ENCODE data around the gene PTBP1.

The PTBP1 gene

DNA sequence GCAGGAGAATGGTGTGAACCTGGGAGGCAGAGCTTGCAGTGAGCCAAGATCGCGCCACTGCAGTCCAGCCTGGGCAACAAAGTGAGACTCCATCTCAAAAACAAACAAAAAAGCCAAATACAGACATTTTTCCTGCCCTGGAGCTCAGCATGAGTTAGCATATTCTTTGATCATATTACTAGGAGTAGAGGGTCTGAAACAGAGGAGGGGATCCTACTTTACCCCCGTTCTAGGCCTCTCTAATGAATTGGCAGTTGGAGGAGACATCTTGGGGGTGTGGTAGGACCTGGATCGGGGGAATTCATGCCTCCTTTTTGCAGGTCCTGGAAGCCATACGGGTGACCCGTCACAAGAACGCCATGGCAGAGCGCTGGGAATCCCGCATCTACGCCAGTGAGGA lies 34.1 kb upstream of the PTBP1 start:
- Mint-ChIP-seq H3K9me3 (peaks cover 0 to 3% of the 10 kb centered on the region in 2 donors), H3K27ac (no peak overlapping the region), H3K4me3 (no peak overlapping the region), H3K27me3 (peaks cover 0 to 17% of the 10 kb centered on the region in 2 donors), H3K36me3 (ENCODE audit: insufficient read depth) (no peaks in the 10 kb centered on the region), H3K4me1 (ENCODE audit: low read depth in 2 of 2) (no peaks in the 10 kb centered on the region)
- no peak for ATAC-seq (replicated peaks)
- no peak for DNase-seq

DNA sequence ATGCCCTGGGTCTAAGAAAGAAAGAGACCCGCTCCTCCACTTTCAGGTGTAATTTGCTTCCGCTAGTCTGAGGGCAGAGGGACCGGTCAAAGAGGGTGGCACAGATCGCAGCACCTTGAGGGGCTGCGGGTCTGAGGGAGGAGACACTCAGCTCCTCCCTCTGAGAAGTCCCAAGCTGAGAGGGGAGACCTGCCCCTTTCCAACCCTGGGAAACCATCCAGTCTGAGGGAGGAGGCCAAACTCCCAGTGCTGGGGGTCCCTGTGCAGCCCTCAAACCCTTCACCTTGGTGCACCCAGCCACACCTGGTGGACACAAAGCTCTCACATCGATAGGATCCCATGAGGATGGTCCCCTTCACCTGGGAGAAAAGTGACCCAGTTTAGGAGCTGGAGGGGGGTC lies 33.4 kb upstream of the PTBP1 start:
- Mint-ChIP-seq H3K27me3 (peaks cover 0 to 17% of the 10 kb centered on the region in 2 donors), H3K9me3 (no peaks in the 10 kb centered on the region), H3K4me3 (no peak overlapping the region), H3K4me1 (ENCODE audit: low read depth in 2 of 2) (no peaks in the 10 kb centered on the region), H3K36me3 (ENCODE audit: insufficient read depth) (no peaks in the 10 kb centered on the region), H3K27ac (no peak overlapping the region)
- ATAC-seq (replicated peaks) (no peak), DNase-seq (no peak)

DNA sequence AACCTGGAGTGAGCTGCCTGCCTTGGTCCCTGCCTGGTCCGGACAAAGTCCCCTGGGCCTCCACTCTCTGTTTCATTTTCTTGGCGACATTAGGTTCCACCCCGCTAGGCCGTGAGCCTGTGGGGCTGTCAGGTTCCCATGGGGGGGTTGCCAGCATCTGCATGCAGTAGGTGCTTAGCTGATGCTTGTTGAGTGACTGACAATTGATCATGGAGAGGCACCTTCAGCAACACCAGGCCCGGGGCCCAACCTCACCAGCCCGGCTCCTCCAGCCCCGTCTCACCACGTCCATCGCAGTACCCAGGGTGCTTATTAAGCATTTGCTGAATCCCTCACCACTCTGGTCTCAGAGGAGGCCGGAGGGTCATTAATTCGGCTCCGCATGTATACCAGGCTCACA lies 33.0 kb upstream of the PTBP1 start:
- ATAC-seq (replicated peaks) (no peak), DNase-seq (no peak)
- Mint-ChIP-seq H3K9me3 (no peaks in the 10 kb centered on the region), H3K36me3 (ENCODE audit: insufficient read depth) (no peaks in the 10 kb centered on the region), H3K27me3 (peaks cover 0 to 17% of the 10 kb centered on the region in 2 donors), H3K4me1 (ENCODE audit: low read depth in 2 of 2) (no peaks in the 10 kb centered on the region), H3K27ac (no peak overlapping the region), H3K4me3 (no peak overlapping the region)

DNA sequence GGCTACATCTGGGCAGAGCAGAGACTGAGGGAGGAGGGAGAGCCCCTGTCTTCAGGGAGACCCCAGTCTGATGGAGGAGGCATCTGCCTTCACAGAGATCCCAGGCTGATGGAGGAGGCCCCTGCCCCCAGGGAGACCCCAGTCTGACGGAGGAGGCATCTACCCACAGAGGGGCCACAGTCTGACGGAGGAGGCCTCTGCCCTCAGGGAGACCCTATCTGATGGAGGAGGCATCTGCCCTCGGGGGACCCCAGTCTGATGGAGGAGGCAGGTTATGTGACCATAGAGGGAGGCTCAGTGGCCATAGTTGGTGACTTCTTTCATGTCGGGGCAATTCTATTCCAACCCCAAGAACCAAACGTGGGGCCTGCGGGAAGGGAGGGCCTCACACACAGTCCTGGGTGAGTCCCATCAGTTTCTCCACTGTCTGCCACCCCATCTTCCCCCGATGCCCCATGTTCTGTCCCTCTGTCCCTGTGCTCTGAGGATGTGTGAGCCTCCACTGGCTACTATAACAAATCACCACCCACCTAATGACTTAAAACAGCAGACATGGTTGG lies 32.0 kb upstream of the PTBP1 start:
- no peaks in the 10 kb centered on the region for H3K4me1 Mint-ChIP-seq (ENCODE audit: low read depth in 2 of 2)
- DNase-seq (no peak), ATAC-seq (replicated peaks) (no peak)
- peaks cover 0 to 17% of the 10 kb centered on the region in 2 donors for H3K27me3 Mint-ChIP-seq
- H3K4me3 Mint-ChIP-seq = no peak overlapping the region
- no peaks in the 10 kb centered on the region for H3K36me3 Mint-ChIP-seq (ENCODE audit: insufficient read depth)
- no peaks in the 10 kb centered on the region for H3K9me3 Mint-ChIP-seq
- no peak overlapping the region for H3K27ac Mint-ChIP-seq

DNA sequence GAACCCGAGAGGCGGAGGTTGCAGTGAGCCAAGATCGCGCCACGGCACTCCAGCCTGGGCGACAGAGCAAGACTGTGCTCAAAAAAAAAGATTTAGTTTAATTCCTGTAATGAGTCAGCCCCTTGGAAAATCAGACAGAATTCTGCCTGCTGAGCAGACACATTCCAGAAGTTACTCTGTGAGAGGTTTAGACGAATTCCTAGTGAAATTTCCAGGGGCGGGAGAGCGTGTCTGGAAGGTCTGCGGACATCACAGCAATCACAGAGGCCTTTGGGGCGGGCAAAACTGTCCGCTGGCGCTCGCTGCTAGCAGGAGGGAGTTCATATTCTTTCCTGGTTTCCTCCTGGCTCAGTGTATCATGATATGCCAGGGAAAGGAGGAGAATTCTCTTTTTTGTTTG lies 28.8 kb upstream of the PTBP1 start:
- Mint-ChIP-seq H3K27me3 (peaks cover 0 to 27% of the 10 kb centered on the region in 2 donors), H3K9me3 (no peaks in the 10 kb centered on the region), H3K4me1 (ENCODE audit: low read depth in 2 of 2) (peaks cover 0 to 3% of the 10 kb centered on the region in 2 donors), H3K4me3 (no peak overlapping the region), H3K27ac (no peak overlapping the region), H3K36me3 (ENCODE audit: insufficient read depth) (no peaks in the 10 kb centered on the region)
- ATAC-seq (replicated peaks) (no peak), DNase-seq (no peak)

DNA sequence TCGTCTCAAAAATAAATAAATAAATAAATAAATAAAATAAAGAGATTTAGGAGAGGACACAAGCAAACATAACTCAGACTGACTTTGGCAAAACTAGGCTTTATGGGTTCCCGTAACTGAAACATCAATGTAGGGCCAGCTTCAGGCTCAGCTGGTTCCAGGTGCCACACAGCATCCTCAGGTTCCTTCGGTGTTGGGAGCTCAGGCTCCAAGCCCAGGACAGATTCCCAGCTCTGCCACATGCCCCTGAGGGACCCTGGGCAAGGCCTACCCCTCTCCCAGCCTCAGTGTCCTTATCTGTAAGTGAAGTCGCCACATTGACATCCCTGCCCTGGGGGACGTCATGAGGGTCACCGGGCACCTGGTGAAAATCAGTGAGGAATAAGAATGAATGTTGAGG lies 27.6 kb upstream of the PTBP1 start:
- DNase-seq (no peak), ATAC-seq (replicated peaks) (no peak)
- Mint-ChIP-seq H3K36me3 (ENCODE audit: insufficient read depth) (no peaks in the 10 kb centered on the region), H3K9me3 (no peaks in the 10 kb centered on the region), H3K4me3 (no peak overlapping the region), H3K27me3 (peaks cover 0 to 27% of the 10 kb centered on the region in 2 donors), H3K4me1 (ENCODE audit: low read depth in 2 of 2) (peaks cover 0 to 3% of the 10 kb centered on the region in 2 donors), H3K27ac (no peak overlapping the region)

DNA sequence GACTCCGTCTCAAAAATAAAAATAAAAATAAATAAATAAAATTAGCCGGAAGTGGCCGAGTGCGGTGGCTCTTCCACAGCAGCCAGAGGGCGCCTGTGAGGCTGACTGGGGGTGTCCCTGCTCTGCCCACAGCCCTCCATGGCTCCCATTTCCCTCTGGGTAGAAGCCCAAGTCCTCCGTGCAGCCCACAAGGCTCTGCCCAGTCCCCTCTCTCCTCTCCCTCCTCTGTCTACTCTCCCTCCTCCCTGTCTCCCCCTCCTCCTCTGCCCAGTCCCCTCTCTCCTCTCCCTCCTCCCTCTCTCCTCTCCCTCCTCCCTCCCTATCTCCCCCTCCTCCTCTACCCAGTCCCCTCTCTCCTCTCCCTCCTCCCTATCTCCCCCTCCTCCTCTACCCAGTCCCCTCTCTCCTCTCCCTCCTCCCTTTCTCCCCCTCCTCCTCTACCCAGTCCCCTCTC lies 25.9 kb upstream of the PTBP1 start:
- DNase-seq = peak in 1 of 3 experiments; percentile 18
- ATAC-seq (replicated peaks) = peak; percentile 47
- no peak overlapping the region for H3K27ac Mint-ChIP-seq

DNA sequence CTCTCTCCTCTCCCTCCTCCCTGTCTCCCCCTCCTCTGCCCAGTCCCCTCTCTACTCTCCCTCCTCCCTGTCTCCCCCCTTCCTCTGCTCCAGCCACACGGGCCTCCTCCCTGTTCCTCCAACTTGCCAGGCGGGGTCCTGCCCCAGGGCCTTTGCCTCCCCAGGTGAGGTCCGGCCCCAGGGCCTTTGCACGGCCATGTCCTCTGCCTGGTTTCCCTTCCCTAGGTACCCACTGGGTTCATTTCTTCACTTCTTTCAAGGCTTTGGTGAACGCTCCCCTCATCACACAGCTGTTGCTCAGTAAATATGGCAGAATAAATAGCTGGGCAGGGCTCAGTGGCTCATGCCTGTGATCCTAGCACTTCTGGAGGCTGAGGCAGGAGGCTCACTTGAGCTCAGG lies 25.2 kb upstream of the PTBP1 start:
- Mint-ChIP-seq H3K27ac (no peak overlapping the region), H3K4me3 (no peak overlapping the region), H3K4me1 (ENCODE audit: low read depth in 2 of 2) (peaks cover 0 to 3% of the 10 kb centered on the region in 2 donors), H3K27me3 (peaks cover 0 to 15% of the 10 kb centered on the region in 2 donors), H3K36me3 (ENCODE audit: insufficient read depth) (no peaks in the 10 kb centered on the region), H3K9me3 (no peaks in the 10 kb centered on the region)
- DNase-seq (no peak), ATAC-seq (replicated peaks) (no peak)

More for the DNA sequence above, 25.9 kb upstream of the PTBP1 start:
- peaks cover 0 to 22% of the 10 kb centered on the region in 2 donors for H3K27me3 Mint-ChIP-seq
- H3K9me3 Mint-ChIP-seq = no peaks in the 10 kb centered on the region
- peaks cover 0 to 3% of the 10 kb centered on the region in 2 donors for H3K4me1 Mint-ChIP-seq (ENCODE audit: low read depth in 2 of 2)
- H3K4me3 Mint-ChIP-seq = no peak overlapping the region
- H3K36me3 Mint-ChIP-seq (ENCODE audit: insufficient read depth) = no peaks in the 10 kb centered on the region

DNA sequence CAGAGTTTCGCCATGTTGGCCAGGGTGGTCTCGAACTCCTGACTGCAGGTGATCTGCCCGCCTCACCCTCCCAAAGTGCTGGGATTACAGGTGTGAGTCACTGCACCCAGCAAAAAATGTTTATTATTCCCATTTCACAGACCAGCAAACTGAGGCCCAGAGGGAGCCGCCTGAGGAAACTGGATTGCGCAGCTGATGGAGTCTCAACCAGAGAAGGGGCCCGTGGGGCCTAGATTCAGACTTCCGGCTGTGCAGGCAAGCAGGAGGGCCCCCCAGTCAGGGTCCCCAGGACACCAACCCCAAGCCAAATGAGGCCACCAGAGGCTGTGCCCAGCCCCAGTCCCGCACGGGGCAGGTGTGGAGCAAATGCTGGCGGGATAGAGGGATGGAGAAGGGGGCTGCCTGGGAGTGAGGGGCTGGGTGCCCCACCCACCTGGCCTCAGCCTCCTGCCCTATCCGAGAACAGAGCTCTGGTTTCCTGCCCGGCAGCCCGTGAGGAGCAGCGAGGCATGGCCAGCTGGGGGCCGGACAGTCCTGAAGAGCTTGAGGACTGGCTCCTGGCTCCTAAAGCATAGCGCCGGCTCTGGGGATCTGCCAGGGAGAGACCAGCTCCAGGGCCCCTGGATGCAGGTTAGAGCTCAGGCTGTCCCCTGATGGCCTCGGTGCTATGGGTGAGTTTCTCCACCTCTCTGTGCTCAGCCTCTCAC lies 24.4 kb upstream of the PTBP1 start:
- Mint-ChIP-seq H3K27me3 (peaks cover 0 to 10% of the 10 kb centered on the region in 2 donors), H3K9me3 (no peaks in the 10 kb centered on the region), H3K4me3 (no peak overlapping the region), H3K27ac (no peak overlapping the region), H3K4me1 (ENCODE audit: low read depth in 2 of 2) (peaks cover 0 to 3% of the 10 kb centered on the region in 2 donors), H3K36me3 (ENCODE audit: insufficient read depth) (no peaks in the 10 kb centered on the region)
- ATAC-seq (replicated peaks) (no peak), DNase-seq (no peak)

DNA sequence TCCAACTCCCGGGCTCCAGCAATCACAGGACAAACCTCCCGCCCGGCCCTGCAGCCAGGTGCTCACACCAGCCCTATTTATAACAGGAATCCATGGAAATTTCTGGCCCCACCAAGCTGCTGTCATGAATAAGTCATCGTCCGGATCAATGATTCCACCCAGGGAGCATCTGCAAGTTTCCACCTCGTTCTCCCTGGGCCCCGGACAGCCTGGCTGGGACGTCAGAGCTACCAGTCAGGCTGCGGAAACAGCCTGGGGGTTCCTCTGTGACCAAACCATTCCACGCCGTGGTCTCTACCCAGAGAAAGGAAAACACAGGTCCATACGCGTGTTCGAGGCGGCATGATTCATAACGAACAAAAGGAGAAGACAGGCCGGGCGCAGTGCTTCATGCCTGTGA lies 20.7 kb upstream of the PTBP1 start:
- ATAC-seq (replicated peaks) = no peak

DNA sequence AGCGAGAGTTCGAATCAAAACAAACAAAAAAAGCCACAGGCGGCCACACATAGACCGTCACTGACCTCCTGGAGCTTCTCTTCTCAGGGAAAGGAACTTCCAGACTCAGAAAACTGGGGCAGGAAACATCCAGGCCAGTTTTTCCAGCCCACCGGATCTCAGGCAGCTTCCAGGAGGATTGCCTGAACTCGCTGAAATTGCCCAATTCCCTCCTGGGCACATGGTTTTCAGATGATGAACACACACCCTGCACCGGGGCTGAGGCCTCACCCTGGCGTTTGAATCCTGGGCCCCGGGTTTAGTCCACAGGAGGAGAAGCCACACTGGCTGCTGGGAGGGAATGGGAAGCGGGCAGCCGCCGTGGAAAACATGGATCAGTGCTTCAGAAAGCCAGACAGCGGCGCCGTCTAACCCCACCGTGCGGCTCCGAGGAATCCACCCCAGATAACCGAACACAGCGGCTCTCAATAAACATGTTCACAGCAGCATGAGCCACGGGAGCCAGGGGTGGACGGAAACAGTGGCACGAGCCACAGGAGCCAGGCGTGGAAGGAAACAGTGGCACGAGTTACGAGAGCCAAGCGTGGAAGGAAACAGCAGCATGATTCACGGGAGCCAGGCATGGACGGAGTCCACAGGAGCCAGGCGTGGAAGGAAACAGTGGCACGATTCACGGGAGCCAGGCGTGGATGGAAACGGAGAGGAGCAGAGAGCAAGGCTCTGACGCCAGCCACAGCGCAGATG lies 18.2 kb upstream of the PTBP1 start:
- Mint-ChIP-seq H3K36me3 (ENCODE audit: insufficient read depth) (no peaks in the 10 kb centered on the region), H3K27me3 (peaks cover 0 to 29% of the 10 kb centered on the region in 2 donors), H3K27ac (no peak overlapping the region), H3K9me3 (no peaks in the 10 kb centered on the region), H3K4me1 (ENCODE audit: low read depth in 2 of 2) (no peaks in the 10 kb centered on the region), H3K4me3 (no peak overlapping the region)
- DNase-seq (no peak), ATAC-seq (replicated peaks) (no peak)

More for the DNA sequence above, 20.7 kb upstream of the PTBP1 start:
- Mint-ChIP-seq H3K4me3 (no peak overlapping the region), H3K4me1 (ENCODE audit: low read depth in 2 of 2) (peaks cover 0 to 2% of the 10 kb centered on the region in 2 donors), H3K36me3 (ENCODE audit: insufficient read depth) (no peaks in the 10 kb centered on the region), H3K27ac (no peak overlapping the region), H3K27me3 (peaks cover 0 to 27% of the 10 kb centered on the region in 2 donors), H3K9me3 (no peaks in the 10 kb centered on the region)
- DNase-seq = no peak

DNA sequence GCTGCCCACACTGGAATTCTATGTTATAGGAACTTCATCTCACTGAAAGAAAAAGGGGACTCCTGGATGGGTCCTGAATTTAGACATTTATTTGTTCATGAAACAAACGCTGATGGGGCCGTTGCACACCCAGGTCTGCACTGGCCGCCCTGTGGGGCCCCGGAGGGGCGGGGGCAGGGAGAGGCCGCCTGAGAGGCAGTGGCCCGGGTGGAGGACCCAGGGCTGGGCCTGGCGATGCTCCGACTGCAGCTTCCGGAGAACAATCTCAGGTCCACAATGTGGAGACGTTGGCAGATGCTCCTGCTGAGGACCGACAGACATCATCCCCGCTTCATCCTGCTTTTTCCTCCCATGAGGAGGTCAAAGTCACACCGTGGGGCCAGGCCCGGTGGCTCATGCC lies 16.3 kb upstream of the PTBP1 start:
- Mint-ChIP-seq H3K27me3 (peaks cover 0 to 29% of the 10 kb centered on the region in 2 donors), H3K27ac (no peak overlapping the region), H3K9me3 (no peaks in the 10 kb centered on the region), H3K4me1 (ENCODE audit: low read depth in 2 of 2) (no peaks in the 10 kb centered on the region), H3K4me3 (no peak overlapping the region), H3K36me3 (ENCODE audit: insufficient read depth) (no peaks in the 10 kb centered on the region)
- ATAC-seq (replicated peaks) = no peak
- DNase-seq = no peak

DNA sequence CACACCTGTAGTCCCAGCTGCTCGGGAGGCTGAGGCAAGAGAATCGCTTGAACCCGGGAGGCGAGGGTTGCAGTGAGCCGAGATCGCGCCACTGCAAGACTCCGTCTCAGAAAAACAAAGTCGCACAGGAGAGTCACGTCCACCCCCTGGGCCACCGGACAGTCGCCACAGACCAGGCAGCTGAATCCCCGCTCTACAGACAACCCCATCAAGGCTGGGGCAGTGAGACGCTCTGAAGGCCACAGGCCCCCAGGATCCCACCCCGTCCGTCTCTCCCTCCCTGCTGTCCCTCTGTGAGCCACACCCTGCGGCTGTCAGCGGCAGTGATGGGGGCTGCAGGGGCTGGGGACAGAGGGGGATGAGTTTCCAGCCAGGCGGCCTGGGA lies 15.5 kb upstream of the PTBP1 start:
- Mint-ChIP-seq H3K27me3 (peaks cover 0 to 29% of the 10 kb centered on the region in 2 donors), H3K9me3 (no peaks in the 10 kb centered on the region), H3K27ac (no peak overlapping the region), H3K4me1 (ENCODE audit: low read depth in 2 of 2) (no peaks in the 10 kb centered on the region), H3K4me3 (no peak overlapping the region), H3K36me3 (ENCODE audit: insufficient read depth) (no peaks in the 10 kb centered on the region)
- DNase-seq = no peak
- ATAC-seq (replicated peaks) = no peak

All from effector memory CD8-positive, alpha-beta T cell (primary cell).